ENCODE data around the gene CFI. TPM values are rescaled to one million over a fixed set of nuclear protein-coding genes. Genes with fewer than 3 reads are reported as not detected.
A peak's percentile ranks its signal among the peaks of the same experiment; 100 is the strongest.

Gene CFI
- total and polyA plus RNA-seq, 8 donors: 13.0 to 84.9 (median 30.7) TPM

DNA sequence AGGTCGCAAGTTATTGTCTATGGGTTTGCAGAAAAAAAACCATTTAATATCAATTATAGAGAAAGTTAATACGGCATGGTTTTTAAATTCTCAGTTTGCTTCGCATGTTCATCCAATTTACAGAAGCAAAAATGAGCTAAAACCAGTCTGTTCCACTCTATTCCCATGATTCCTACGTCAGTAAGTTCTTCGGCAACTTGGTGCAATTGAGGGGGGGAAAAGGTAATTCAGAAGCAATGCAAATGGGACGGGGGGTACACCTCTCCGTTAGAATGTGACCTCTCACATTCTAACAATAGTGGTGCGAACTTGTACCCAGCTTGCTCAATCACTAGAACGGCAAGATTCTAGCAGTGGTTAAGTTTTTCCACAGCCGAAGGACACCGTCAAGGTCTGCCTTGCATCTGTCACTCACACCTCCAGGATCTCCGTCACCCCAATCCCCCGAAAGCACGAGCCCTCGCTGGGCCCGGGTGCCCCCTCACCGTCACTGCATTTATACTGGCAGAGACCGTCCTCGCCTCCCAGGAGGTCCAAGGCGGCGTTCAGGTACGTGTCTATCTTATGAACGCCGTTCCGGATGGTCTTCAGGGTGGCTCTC is 72.6 kb downstream of the CFI start:
- FAIRE-seq (no peak), DNase-seq (peak in 2 of 6 donors; percentile 29 to 66), ATAC-seq (peak; percentile 16 to 44 (median 28))
- Histone ChIP-seq H3K27me3 (no peaks in the 10 kb centered on the region), H3K27ac (peak overlapping the region; percentile 87 to 97 (median 92)), H3K9me3 (no peaks in the 10 kb centered on the region), H3K4me1 (peaks cover 0 to 6% (median 5%) of the 10 kb centered on the region in 3 donors), H3K36me3 (no peaks in the 10 kb centered on the region), H3K4me3 (peak overlapping the region; percentile 35 to 79 (median 67))
- TF ChIP-seq CTCF (IDR thresholded peaks at IDR 0.05): no peak
- intact Hi-C loops (cut with DNase I): no loop called here
- 1% methylated on average over 25 of the region's 25 CpGs for WGBS, 2 donors

- Histone ChIP-seq H3K27me3 (no peaks in the 10 kb centered on the region), H3K27ac (peak overlapping the region in 3 of 4 donors; percentile 87 to 97 (median 96)), H3K4me1 (peaks cover 0 to 5% (median 3%) of the 10 kb centered on the region in 3 donors), H3K4me3 (peak overlapping the region in 3 of 4 donors; percentile 35 to 79 (median 68)), H3K36me3 (no peaks in the 10 kb centered on the region), H3K9me3 (no peaks in the 10 kb centered on the region)
- ATAC-seq: no peak
- intact Hi-C loops (cut with DNase I): no loop called here
- 15 to 19% methylated on average over 6 of the region's 6 CpGs for WGBS, 2 donors
- DNase-seq: no peak
- no peak for FAIRE-seq
- no peak for TF ChIP-seq CTCF (IDR thresholded peaks at IDR 0.05)
Measured at GRCh38 chr4:109728385-109728784, 73.4 kb downstream of the CFI start.

DNA sequence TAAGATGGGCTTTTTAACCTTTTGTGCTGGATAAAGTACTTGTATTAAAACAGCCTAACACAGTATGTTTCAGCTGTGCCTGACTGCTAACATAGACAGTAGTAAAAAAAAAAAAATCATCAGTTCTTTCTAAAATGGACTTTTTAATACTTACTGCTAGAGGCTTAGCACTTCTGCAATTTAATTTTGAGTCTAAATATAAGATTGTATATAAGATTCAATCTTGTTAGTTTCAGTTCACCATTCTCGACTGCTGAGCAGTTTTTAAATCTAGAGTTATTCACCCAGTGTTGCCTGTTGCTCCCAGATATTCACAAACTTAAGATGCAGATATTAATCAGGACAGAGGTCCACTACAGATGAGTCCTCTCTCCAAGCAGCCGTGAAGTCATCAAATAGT is 78.7 kb downstream of the CFI start:
- TF ChIP-seq CTCF (IDR thresholded peaks at IDR 0.05): no peak
- FAIRE-seq (no peak), DNase-seq (no peak), ATAC-seq (no peak)
- Histone ChIP-seq H3K4me1 (peaks cover 3 to 9% (median 8%) of the 10 kb centered on the region in 3 donors), H3K27me3 (no peaks in the 10 kb centered on the region), H3K27ac (no peak overlapping the region), H3K36me3 (no peaks in the 10 kb centered on the region), H3K9me3 (no peaks in the 10 kb centered on the region), H3K4me3 (no peak overlapping the region)
- WGBS, 2 donors: 88 to 96% methylated on average over 2 of the region's 2 CpGs
- intact Hi-C loops (cut with DNase I): no loop called here

DNA sequence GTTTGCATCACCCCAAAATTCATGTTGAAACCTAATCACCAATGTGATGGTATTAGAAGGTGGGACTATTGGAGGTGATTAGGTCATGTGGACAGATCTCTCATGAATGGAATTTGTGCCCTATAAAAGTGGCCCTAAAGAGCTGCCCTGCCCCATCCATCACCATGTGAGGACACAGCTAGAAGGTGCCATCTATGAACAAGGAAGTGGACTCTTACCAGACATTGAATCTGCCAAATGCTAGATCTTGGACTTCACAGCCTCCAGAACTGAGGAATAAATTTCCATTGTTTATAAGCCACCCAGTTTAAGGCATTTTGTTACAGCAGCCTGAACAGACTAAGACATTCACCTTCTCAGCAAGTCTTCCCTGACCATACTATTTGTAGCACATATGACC is 79.4 kb downstream of the CFI start:
- H3K27ac ChIP-seq: no peak overlapping the region
- peaks cover 0 to 4% (median 0%) of the 10 kb centered on the region in 3 donors for H3K36me3 ChIP-seq
- no peak for TF ChIP-seq CTCF (IDR thresholded peaks at IDR 0.05)
- FAIRE-seq (no peak), DNase-seq (no peak), ATAC-seq (no peak)
- intact Hi-C loops (cut with DNase I): no loop called here
- no peaks in the 10 kb centered on the region for H3K27me3 ChIP-seq
- H3K4me1 ChIP-seq: peaks cover 0 to 9% (median 8%) of the 10 kb centered on the region in 3 donors
- no peak overlapping the region for H3K4me3 ChIP-seq
- H3K9me3 ChIP-seq: no peaks in the 10 kb centered on the region

DNA sequence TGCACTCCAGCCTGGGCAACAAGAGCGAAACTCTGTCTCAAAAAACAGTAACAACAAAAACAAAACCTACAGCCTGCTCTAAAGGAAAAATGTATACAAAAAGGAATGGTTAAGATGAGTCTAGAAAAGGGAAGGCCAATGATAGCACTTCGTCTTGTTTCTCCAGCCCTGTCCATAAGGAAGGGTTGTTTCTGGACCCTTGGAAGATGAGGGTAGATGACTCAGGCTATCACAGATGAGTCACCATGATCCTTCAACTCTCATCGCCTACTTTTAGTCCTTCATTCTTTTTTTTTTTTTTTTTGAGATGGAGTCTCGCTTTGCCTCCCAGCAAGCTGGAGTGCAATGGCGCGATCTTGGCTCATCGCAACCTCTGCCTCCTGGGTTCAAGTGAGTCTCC is 80.8 kb downstream of the CFI start:
- H3K4me3 ChIP-seq: no peak overlapping the region
- no peak overlapping the region for H3K27ac ChIP-seq
- no peaks in the 10 kb centered on the region for H3K9me3 ChIP-seq
- H3K36me3 ChIP-seq: peaks cover 0 to 18% (median 5%) of the 10 kb centered on the region in 3 donors
- intact Hi-C loops (cut with DNase I): no loop called here
- no peak for TF ChIP-seq CTCF (IDR thresholded peaks at IDR 0.05)
- no peak for ATAC-seq
- no peak for DNase-seq
- H3K4me1 ChIP-seq: peaks cover 0 to 9% (median 8%) of the 10 kb centered on the region in 3 donors
- no peak for FAIRE-seq
- 98 to 99% methylated on average over 7 of the region's 7 CpGs for WGBS, 2 donors
- no peaks in the 10 kb centered on the region for H3K27me3 ChIP-seq

All from pancreas (tissue), 10 donors.